Lower leg skin (tissue), 3 donors: ENCODE results near the gene ANKRD33B.

ENCODE experiments used
- CTCF ChIP-seq, 3 donors: fragments of 450-650 bp; IDR thresholded peaks; one replicate each; pipeline ENCODE4 v1.5.1; 2016; ENCODE audit warnings: antibody characterized with exemption in 3 of 3, mild to moderate bottlenecking in 3 of 3, moderate library complexity in 2 of 3
- POLR2A ChIP-seq, 2 donors: fragments of 450-650 bp; IDR thresholded peaks; one replicate each; pipeline ENCODE4 v1.6.1; 2016 to 2017; ENCODE audit warnings: antibody characterized with exemption in 2 of 2, mild to moderate bottlenecking in 1 of 2, moderate library complexity in 1 of 2

DNA sequence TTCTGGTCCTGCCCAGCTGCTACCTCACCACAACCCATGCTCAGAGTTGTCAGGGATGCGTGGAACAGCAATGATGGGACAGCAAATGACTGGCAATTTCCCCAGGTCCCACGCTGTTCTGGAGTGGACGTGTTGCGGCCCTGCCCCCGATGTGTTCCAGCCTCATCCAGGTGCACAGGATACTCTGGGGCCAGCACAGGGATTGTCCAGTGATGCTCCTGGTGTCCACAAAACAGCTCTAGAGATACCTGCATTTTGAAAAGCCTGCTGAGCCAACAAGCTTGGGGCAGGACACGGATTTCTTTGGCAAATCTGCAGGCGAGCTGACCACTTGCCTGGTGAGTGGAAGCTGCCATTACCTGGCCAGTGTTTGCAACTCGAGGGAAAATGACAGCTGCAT is 88.7 kb downstream of the ANKRD33B start:
- TF ChIP-seq CTCF (IDR thresholded peaks at IDR 0.05) (no peak), POLR2A (IDR thresholded peaks at IDR 0.05) (no peak)
